ENCODE results near the gene PFKFB1. TPM values are rescaled to one million over a fixed set of nuclear protein-coding genes. Genes with fewer than 3 reads are reported as not detected.
"Not testable (repeated sequence)": the region's sequence is repeated elsewhere in the genome, so short reads cannot be mapped to it uniquely, and the experiment has no call there.

PFKFB1 gene
- total RNA-seq, 2 experiments from 2014 or later, result 0.31 to 0.49 TPM

DNA sequence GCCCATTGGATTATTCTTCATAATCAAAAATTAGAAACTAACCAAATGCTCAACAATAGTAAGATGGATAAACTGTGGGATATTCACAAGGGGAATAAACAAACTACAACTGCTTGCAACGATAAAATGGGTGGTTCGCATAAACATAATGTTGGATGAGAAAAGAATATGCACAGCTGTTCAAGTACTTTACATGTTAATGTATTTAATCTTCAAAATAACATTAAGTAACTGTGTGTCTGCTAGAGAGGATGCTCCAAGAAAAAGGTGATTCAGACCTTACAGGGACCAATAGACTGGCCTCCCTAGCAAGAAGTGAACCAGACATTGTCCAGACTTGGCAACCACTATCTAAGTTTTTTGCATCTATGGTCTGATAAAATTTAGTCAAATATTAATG lies 2.3 kb downstream of the PFKFB1 start:
- no peak for DNase-seq
- Mint-ChIP-seq H3K4me3 (no peak overlapping the region), H3K27me3 (no peaks in the 10 kb centered on the region), H3K27ac (no peak overlapping the region), H3K36me3 (ENCODE audit: low read depth) (no peaks in the 10 kb centered on the region), H3K9me3 (no peaks in the 10 kb centered on the region), H3K4me1 (ENCODE audit: low read depth) (no peaks in the 10 kb centered on the region)
- no peaks in the 10 kb centered on the region for H3K36me3 ChIP-seq (ENCODE audit: insufficient read depth, low read length)
- no peak overlapping the region for H3K27ac ChIP-seq (ENCODE audit: low read depth in 1 of 2, low read length in 2 of 2)
- H3K27me3 ChIP-seq (ENCODE audit: control insufficient read depth in 1 of 2, insufficient read depth in 2 of 2, low read length in 2 of 2), result no peaks in the 10 kb centered on the region
- ATAC-seq (ENCODE audit: poor library complexity), result no peak
- no peaks in the 10 kb centered on the region for H3K4me1 ChIP-seq (ENCODE audit: insufficient read depth, low read length)
- ChIA-PET POLR2A (no interaction called here), CTCF (no interaction called here)
- intact Hi-C loops (cut with DNase I, micrococcal nuclease), result loop anchor here in 1 of 2 experiments (10.0 kb wide), 2 partner anchors 457 to 547 kb away; partner anchors contain the start of genes GNL3L and TSR2
- H3K4me3 ChIP-seq (ENCODE audit: low read length), result no peak overlapping the region
- H3K9me3 ChIP-seq (ENCODE audit: control insufficient read depth in 1 of 2, insufficient read depth in 1 of 2, low read length in 2 of 2), result no peaks in the 10 kb centered on the region
- no peak for TF ChIP-seq CTCF (IDR thresholded peaks at IDR 0.05)

DNA sequence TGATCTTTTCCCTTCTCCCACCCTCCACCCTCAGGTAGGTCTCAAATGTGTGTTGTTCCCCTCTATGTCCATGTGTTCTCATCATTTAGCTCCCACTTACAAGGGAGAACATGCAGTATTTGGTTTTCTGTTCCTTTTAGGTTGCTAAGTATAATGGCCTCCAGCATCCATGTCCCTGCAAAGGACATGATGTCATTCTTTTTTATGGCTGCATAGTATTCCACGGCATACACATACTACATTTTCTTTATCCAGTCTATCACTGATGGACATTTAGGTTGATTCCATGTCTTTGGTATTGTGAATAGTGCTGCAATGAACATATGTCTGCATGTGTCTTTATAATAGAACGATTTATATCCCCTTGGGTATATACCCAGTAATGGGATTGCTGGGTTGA lies 10.7 kb downstream of the PFKFB1 start:
- ATAC-seq (ENCODE audit: poor library complexity); intact Hi-C loops (cut with DNase I, micrococcal nuclease); POLR2A ChIA-PET: not testable (repeated sequence)

GRCh38 chrX:54980334-54980733 lies 13.7 kb downstream of the PFKFB1 start:
- TF ChIP-seq CTCF (IDR thresholded peaks at IDR 0.05), result no peak
- H3K27ac ChIP-seq (ENCODE audit: low read depth in 1 of 2, low read length in 2 of 2), result no peak overlapping the region
- H3K4me3 Mint-ChIP-seq, result no peak overlapping the region
- ChIA-PET CTCF (interaction anchor here (0.6 kb wide), 1 partner anchor 89 kb away, joined by 3 read pairs; no protein-coding TSS in a partner anchor), POLR2A (no interaction called here)
- H3K36me3 Mint-ChIP-seq (ENCODE audit: low read depth), result no peaks in the 10 kb centered on the region
- H3K4me1 ChIP-seq (ENCODE audit: insufficient read depth, low read length), result no peaks in the 10 kb centered on the region
- H3K4me1 Mint-ChIP-seq (ENCODE audit: low read depth), result no peaks in the 10 kb centered on the region
- DNase-seq (no peak), ATAC-seq (ENCODE audit: poor library complexity) (no peak)
- no peaks in the 10 kb centered on the region for H3K27me3 ChIP-seq (ENCODE audit: control insufficient read depth in 1 of 2, insufficient read depth in 2 of 2, low read length in 2 of 2)
- no peak overlapping the region for H3K27ac Mint-ChIP-seq
- intact Hi-C loops (cut with DNase I, micrococcal nuclease), result no loop called here
- no peaks in the 10 kb centered on the region for H3K27me3 Mint-ChIP-seq
- H3K9me3 Mint-ChIP-seq, result no peaks in the 10 kb centered on the region
- no peaks in the 10 kb centered on the region for H3K9me3 ChIP-seq (ENCODE audit: control insufficient read depth in 1 of 2, insufficient read depth in 1 of 2, low read length in 2 of 2)
- H3K4me3 ChIP-seq (ENCODE audit: low read length), result no peak overlapping the region
- no peaks in the 10 kb centered on the region for H3K36me3 ChIP-seq (ENCODE audit: insufficient read depth, low read length)

More for the DNA sequence above, 10.7 kb downstream of the PFKFB1 start:
- H3K27ac Mint-ChIP-seq; H3K9me3 Mint-ChIP-seq; H3K4me1 ChIP-seq (ENCODE audit: insufficient read depth, low read length); H3K4me1 Mint-ChIP-seq (ENCODE audit: low read depth); DNase-seq; H3K4me3 Mint-ChIP-seq; H3K27me3 ChIP-seq (ENCODE audit: control insufficient read depth in 1 of 2, insufficient read depth in 2 of 2, low read length in 2 of 2); H3K27me3 Mint-ChIP-seq; H3K36me3 Mint-ChIP-seq (ENCODE audit: low read depth); CTCF ChIA-PET; H3K36me3 ChIP-seq (ENCODE audit: insufficient read depth, low read length); H3K27ac ChIP-seq (ENCODE audit: low read depth in 1 of 2, low read length in 2 of 2); H3K9me3 ChIP-seq (ENCODE audit: control insufficient read depth in 1 of 2, insufficient read depth in 1 of 2, low read length in 2 of 2); H3K4me3 ChIP-seq (ENCODE audit: low read length): not testable (repeated sequence)

DNA sequence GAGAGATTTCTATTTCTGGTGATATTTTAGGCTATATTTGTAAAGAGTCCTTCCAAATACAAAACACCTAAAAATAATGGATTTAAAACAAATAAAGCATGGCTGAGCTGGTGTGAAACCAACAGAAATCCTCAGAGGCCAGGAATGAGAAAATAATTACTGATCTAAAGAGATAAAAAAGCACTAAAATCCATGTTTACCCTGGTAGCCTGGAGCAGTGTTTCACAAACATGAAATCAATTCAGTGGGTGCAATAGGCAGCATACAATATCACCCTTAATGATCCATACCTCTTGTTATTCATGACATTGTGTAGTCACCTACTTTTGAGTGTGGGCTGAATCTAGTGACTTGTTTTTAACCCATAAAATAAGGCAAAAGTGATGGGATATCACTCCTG lies 14.6 kb downstream of the PFKFB1 start:
- no peak for TF ChIP-seq CTCF (IDR thresholded peaks at IDR 0.05)
- ATAC-seq (ENCODE audit: poor library complexity) (no peak), DNase-seq (no peak)
- Mint-ChIP-seq H3K27me3 (no peaks in the 10 kb centered on the region), H3K36me3 (ENCODE audit: low read depth) (no peaks in the 10 kb centered on the region), H3K9me3 (no peaks in the 10 kb centered on the region), H3K4me1 (ENCODE audit: low read depth) (no peaks in the 10 kb centered on the region), H3K4me3 (no peak overlapping the region), H3K27ac (no peak overlapping the region)
- Histone ChIP-seq H3K27ac (ENCODE audit: low read depth in 1 of 2, low read length in 2 of 2) (no peak overlapping the region), H3K9me3 (ENCODE audit: control insufficient read depth in 1 of 2, insufficient read depth in 1 of 2, low read length in 2 of 2) (no peaks in the 10 kb centered on the region), H3K36me3 (ENCODE audit: insufficient read depth, low read length) (no peaks in the 10 kb centered on the region), H3K4me1 (ENCODE audit: insufficient read depth, low read length) (no peaks in the 10 kb centered on the region), H3K27me3 (ENCODE audit: control insufficient read depth in 1 of 2, insufficient read depth in 2 of 2, low read length in 2 of 2) (no peaks in the 10 kb centered on the region), H3K4me3 (ENCODE audit: low read length) (no peak overlapping the region)
- intact Hi-C loops (cut with DNase I, micrococcal nuclease), result no loop called here
- CTCF ChIA-PET, result no interaction called here
- POLR2A ChIA-PET, result no interaction called here
